Psoas muscle (tissue), 8 donors: ENCODE results near the gene WWOX. TPM values are rescaled to one million over a fixed set of nuclear protein-coding genes. Genes with fewer than 3 reads are reported as not detected.

Experiments used
- ATAC-seq, 4 donors: fragments of 200-7000 bp; cut with Tn5 transposase; one replicate each; pipeline ENCODE4 v1.9.1; 2020; ENCODE audit warnings: moderate library complexity in 3 of 4, mild to moderate bottlenecking in 2 of 4
- DNase-seq, 2 donors: peaks; one replicate each; pipeline ENCODE4 v3.0.0-alpha.2; 2020
- H3K27ac ChIP-seq: fragments of 200-600 bp; one replicate; pipeline ENCODE4 v1.8.0; 2022
- H3K27me3 ChIP-seq, 3 donors: fragments of 200-600 bp in 1 of 3; one replicate each; pipeline versions ENCODE4 v1.6.1 to v1.8.0; 2013 to 2022; ENCODE audit warnings: low read length in 2 of 3, mild to moderate bottlenecking in 2 of 3, moderate library complexity in 1 of 3; ENCODE audit not compliant: insufficient read depth in 3 of 3
- H3K36me3 ChIP-seq, 2 donors: fragments of 200-600 bp in 1 of 2; one replicate each; pipeline versions ENCODE4 v1.6.1 to v1.8.0; 2013 to 2022; ENCODE audit warnings: low read depth in 1 of 2, mild to moderate bottlenecking in 1 of 2, moderate library complexity in 1 of 2; ENCODE audit not compliant: insufficient read depth in 1 of 2
- H3K4me1 ChIP-seq: fragments of 200-600 bp; one replicate; pipeline ENCODE4 v1.8.0; 2022
- H3K4me3 ChIP-seq: fragments of 200-600 bp; one replicate; pipeline ENCODE4 v1.8.0; 2022; ENCODE audit warnings: mild to moderate bottlenecking
- H3K9me3 ChIP-seq: fragments of 200-600 bp; one replicate; pipeline ENCODE4 v1.8.0; 2022
- WGBS, 3 donors: extraction: QIAGEN DNeasy Blood & Tissue Kit; methylation state at CpG; one replicate each; pipeline versions ENCODE4 v1.1.6 to v1.1.7; 2013; 5-methylcytosine and 5-hydroxymethylcytosine counted together
- intact Hi-C, 2 donors: fragments of 100-400 bp; cut with DNase I; formaldehyde crosslinking; loops; one replicate each; pipeline versions ENCODE4 v1.11.0 to v1.14.2; 2022
- polyA plus RNA-seq, 3 donors: library from polyadenylated mRNA; stranded (reverse); fragments of 200-250 nt; gene quantifications; one replicate each; pipeline ENCODE4 v1.2.3, GENCODE V29; 2013
- total RNA-seq, 4 donors: library from RNA; stranded (reverse); fragmentation: NEBNext Ultra II Directional in 2 of 4; extraction: Animal tissue kit (Norgen Biotek cat#: 25700) in 2 of 4; gene quantifications; one replicate each; pipeline versions ENCODE4 v1.2.1 to v1.2.4, GENCODE V29; 2021 to 2023
- TF ChIP-seq, protein P1 (sequence below): fragments of 200-600 bp; IDR thresholded peaks from one replicate; pipeline ENCODE4 v1.8.0; 2022; ENCODE audit warnings: antibody characterized with exemption
- donor health status: healthy with polysubstance abuse.
- donor health status: DM: no; HTN: no; CAD: no; lungs with moderate emphysema.
- donor health status: Bipolar disorder and iron deficiency.
- donor health status: healthy.
- donor health status: DM: yes; HTN: yes; CAD: no.
- donor health status: DM: no; HTN: no; CAD: no.
- donor health status: DM: no; HTN: no; CAD: no.
- donor health status: DM: yes; HTN: yes; CAD: no.

WWOX gene
- total and polyA plus RNA-seq, 7 donors, result 3.1 to 6.6 (median 5.0) TPM

DNA sequence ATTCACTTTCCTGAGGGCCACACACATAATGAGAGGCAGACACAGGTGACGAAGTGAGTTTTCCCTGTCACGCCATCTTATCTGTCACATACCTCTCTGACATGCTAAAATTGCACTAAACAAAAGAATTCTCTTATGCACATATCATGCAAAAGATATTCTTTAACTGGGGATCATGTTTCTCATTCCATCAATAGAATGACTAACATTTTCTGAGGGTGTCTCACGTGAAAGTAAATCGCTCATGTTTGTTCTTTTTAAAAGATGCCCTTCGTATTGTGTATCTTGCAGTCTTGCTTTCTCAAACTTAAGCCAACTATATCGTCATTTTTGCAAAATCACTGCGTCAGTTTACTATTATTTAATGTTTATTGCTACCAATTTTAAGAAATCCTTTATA lies 306.4 kb downstream of the WWOX start:
- Histone ChIP-seq H3K27ac (no peak overlapping the region), H3K36me3 (no peaks in the 10 kb centered on the region), H3K9me3 (no peaks in the 10 kb centered on the region), H3K4me3 (no peak overlapping the region), H3K27me3 (no peaks in the 10 kb centered on the region), H3K4me1 (no peaks in the 10 kb centered on the region)
- no peak for ATAC-seq
- WGBS, 3 donors, result 83 to 90% (median 84%) methylated on average over 7 of the region's 7 CpGs
- DNase-seq, result no peak
- TF ChIP-seq, protein P1, sequence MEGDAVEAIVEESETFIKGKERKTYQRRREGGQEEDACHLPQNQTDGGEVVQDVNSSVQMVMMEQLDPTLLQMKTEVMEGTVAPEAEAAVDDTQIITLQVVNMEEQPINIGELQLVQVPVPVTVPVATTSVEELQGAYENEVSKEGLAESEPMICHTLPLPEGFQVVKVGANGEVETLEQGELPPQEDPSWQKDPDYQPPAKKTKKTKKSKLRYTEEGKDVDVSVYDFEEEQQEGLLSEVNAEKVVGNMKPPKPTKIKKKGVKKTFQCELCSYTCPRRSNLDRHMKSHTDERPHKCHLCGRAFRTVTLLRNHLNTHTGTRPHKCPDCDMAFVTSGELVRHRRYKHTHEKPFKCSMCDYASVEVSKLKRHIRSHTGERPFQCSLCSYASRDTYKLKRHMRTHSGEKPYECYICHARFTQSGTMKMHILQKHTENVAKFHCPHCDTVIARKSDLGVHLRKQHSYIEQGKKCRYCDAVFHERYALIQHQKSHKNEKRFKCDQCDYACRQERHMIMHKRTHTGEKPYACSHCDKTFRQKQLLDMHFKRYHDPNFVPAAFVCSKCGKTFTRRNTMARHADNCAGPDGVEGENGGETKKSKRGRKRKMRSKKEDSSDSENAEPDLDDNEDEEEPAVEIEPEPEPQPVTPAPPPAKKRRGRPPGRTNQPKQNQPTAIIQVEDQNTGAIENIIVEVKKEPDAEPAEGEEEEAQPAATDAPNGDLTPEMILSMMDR, result no peak
- intact Hi-C loops, result no loop called here

DNA sequence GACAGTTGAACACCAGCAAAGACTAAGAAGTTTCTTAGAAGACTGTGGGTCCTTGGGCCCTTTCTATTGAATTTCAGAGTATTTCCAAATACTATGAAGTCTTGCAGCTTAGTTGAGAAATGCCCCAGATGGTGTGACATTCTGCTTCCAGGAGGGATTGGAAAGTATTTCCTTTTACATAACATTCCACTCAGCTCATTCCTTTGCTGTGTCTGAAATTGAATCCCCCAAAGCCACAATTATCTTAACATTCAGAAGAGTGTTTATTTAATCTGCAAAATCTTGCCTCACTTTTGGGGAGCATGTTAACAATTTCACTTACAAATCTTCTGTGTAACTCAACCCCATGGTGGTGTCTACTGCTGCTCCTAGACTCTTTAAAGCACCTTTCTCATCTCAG lies 307.7 kb downstream of the WWOX start:
- TF ChIP-seq, protein P1, result no peak
- H3K4me3 ChIP-seq, result no peak overlapping the region
- H3K4me1 ChIP-seq, result no peaks in the 10 kb centered on the region
- no peak overlapping the region for H3K27ac ChIP-seq
- no peak for DNase-seq
- H3K9me3 ChIP-seq, result no peaks in the 10 kb centered on the region
- intact Hi-C loops, result no loop called here
- no peak for ATAC-seq
- no peaks in the 10 kb centered on the region for H3K36me3 ChIP-seq
- no peaks in the 10 kb centered on the region for H3K27me3 ChIP-seq

DNA sequence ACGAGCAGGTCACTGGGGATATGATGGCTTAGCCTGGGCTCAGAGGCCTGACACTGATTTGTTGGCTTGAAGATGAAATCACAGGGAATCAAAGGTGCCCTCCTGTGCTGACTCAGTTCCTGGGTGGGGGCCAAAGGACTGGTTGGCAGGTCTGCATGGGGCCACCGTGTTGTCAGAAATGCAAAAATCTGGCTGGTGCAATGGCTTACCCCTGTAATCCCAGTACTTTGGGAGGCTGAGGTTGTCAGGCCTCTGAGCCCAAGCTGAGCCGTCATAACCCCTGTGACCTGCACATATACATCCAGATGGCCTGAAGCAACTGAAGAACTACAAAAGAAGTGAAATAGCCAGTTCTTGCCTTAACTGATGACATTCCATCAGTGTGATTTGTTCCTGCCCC lies 314.2 kb downstream of the WWOX start:
- Histone ChIP-seq H3K4me3 (no peak overlapping the region), H3K4me1 (no peaks in the 10 kb centered on the region), H3K27ac (no peak overlapping the region), H3K36me3 (no peaks in the 10 kb centered on the region), H3K9me3 (peaks cover 5% of the 10 kb centered on the region), H3K27me3 (no peaks in the 10 kb centered on the region)
- ATAC-seq (no peak), DNase-seq (no peak)
- WGBS, 3 donors, result 81 to 88% (median 84%) methylated on average over 3 of the region's 3 CpGs
- TF ChIP-seq, protein P1, result no peak
- intact Hi-C loops, result no loop called here

DNA sequence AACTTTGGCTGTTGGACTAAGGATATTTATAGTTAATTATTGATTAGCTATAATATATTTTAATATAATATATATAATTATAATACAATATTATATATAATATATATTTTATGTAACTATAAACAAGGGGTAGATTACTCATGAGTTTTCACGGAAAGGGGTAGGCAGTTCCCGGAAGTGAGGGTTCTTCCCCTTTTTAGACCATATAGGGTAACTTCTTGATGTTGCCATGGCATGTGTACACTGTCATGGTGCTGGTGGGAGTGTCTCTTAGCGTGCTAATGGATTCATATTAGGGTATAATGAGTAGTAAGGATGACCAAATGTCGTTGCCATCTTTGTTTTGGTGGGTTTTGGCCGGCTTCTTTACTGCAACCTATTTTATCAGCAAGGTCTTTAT lies 315.6 kb downstream of the WWOX start:
- DNase-seq (no peak), ATAC-seq (no peak)
- Histone ChIP-seq H3K27me3 (no peaks in the 10 kb centered on the region), H3K9me3 (peaks cover 5% of the 10 kb centered on the region), H3K4me3 (no peak overlapping the region), H3K27ac (no peak overlapping the region), H3K36me3 (no peaks in the 10 kb centered on the region), H3K4me1 (no peaks in the 10 kb centered on the region)
- WGBS, 3 donors, result 88 to 99% (median 96%) methylated on average over 5 of the region's 5 CpGs
- intact Hi-C loops, result no loop called here
- TF ChIP-seq, protein P1, result no peak

DNA sequence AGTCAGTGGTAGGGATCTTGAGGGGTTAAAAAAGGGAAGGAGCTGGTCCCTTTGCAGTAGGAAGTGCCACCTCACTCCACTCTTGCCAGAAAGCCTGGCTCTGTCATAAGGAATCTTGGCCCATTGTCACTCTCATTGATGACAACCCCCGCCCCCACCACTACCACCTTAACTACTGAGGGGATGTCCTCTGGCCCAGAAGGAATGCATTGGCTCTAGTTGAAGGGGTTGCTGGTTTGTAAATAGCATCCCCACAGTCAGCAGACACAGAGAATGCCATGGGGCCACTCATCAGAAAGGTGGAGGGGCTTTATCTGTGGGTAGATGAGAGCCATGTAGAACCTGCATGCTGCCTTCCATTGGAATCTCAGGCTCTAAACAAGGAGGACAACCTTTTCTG lies 316.2 kb downstream of the WWOX start:
- Histone ChIP-seq H3K9me3 (peaks cover 5% of the 10 kb centered on the region), H3K4me3 (no peak overlapping the region), H3K27me3 (no peaks in the 10 kb centered on the region), H3K4me1 (no peaks in the 10 kb centered on the region), H3K36me3 (no peaks in the 10 kb centered on the region), H3K27ac (no peak overlapping the region)
- TF ChIP-seq, protein P1, result no peak
- intact Hi-C loops, result no loop called here
- WGBS, 3 donors, result 93 to 100% (median 100%) methylated on average over 1 of the region's 1 CpG
- DNase-seq (no peak), ATAC-seq (no peak)
